ENCODE measurements around the gene CARS1.

CARS1 gene

DNA sequence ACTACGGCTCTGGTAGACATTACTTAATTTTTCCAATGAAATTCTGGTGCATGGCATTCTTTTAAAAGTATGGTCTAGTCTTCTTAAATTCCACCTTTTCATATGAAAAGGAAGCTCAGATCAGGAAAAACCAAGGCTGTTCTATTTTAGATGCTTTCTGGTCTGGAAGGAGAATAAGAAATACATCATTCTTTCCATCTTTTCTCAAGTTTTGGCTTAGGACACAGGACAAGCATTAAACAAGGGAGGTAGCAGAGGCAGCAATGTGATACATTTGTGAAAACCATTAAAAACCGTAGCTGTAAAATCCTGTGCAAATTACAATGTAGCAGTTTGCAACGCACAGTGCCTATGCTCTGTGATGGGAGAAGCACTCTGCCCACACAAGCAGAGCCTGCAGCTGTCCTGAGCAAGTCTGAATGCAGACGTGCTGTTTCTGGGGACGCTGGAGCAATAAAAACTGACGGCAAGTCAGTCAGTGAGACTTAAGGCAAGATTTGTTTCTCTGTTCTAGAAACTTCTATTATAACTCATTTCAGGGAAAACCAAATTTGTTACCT is 88.8 kb downstream of the CARS1 start:
- no peak overlapping the region for H3K4me3 ChIP-seq (ENCODE audit: low read depth, low read length)
- TF ChIP-seq, protein P1, sequence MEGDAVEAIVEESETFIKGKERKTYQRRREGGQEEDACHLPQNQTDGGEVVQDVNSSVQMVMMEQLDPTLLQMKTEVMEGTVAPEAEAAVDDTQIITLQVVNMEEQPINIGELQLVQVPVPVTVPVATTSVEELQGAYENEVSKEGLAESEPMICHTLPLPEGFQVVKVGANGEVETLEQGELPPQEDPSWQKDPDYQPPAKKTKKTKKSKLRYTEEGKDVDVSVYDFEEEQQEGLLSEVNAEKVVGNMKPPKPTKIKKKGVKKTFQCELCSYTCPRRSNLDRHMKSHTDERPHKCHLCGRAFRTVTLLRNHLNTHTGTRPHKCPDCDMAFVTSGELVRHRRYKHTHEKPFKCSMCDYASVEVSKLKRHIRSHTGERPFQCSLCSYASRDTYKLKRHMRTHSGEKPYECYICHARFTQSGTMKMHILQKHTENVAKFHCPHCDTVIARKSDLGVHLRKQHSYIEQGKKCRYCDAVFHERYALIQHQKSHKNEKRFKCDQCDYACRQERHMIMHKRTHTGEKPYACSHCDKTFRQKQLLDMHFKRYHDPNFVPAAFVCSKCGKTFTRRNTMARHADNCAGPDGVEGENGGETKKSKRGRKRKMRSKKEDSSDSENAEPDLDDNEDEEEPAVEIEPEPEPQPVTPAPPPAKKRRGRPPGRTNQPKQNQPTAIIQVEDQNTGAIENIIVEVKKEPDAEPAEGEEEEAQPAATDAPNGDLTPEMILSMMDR (IDR thresholded peaks at IDR 0.05; ENCODE audit: insufficient read depth, low read depth, low read length, missing control alignments), result no peak
- DNase-seq (ENCODE audit: low read depth), result no peak

DNA sequence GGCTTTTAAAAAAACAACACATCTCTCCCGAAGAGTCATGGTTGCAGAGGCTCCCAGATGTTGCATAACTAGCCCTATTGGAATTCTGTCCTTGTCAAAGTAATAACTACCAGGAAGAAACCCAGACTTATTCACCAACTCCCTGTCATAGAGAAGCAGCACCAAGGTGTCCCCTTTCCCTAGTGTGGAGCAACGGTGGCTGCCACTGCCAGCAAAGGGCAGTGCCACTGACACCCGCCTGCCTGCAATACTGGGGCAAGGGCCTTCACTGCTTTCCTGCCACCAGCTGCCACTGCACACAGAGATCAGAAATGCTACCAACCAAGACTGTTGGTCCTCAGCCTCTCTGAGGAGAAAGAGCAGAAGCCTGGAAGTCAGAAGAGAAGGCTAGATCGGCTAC is 92.4 kb downstream of the CARS1 start:
- H3K4me3 ChIP-seq (ENCODE audit: low read depth, low read length), result no peak overlapping the region
- TF ChIP-seq, protein P1 (IDR thresholded peaks at IDR 0.05; ENCODE audit: insufficient read depth, low read depth, low read length, missing control alignments), result no peak
- DNase-seq (ENCODE audit: low read depth), result no peak

DNA sequence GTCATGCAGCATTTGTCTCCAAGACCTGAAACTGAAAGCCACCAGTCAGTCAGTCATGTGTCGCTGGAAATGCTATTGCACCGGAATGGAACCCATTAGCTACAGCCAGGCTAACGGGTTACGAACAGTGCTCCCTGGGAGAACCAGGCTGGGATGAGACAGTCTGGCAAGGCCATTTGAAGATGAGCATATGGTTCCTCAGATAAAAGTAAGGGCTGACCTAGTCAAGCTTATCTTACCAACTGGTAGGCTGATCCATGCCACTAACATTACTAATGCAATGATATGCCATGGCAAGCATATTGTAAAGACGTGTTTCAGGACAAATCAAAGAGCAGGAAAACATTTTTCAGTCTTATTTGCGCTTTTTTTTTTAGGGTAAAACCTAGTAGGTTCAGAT is 93.5 kb downstream of the CARS1 start:
- no peak for DNase-seq (ENCODE audit: low read depth)
- TF ChIP-seq, protein P1 (IDR thresholded peaks at IDR 0.05; ENCODE audit: insufficient read depth, low read depth, low read length, missing control alignments), result no peak
- no peak overlapping the region for H3K4me3 ChIP-seq (ENCODE audit: low read depth, low read length)

DNA sequence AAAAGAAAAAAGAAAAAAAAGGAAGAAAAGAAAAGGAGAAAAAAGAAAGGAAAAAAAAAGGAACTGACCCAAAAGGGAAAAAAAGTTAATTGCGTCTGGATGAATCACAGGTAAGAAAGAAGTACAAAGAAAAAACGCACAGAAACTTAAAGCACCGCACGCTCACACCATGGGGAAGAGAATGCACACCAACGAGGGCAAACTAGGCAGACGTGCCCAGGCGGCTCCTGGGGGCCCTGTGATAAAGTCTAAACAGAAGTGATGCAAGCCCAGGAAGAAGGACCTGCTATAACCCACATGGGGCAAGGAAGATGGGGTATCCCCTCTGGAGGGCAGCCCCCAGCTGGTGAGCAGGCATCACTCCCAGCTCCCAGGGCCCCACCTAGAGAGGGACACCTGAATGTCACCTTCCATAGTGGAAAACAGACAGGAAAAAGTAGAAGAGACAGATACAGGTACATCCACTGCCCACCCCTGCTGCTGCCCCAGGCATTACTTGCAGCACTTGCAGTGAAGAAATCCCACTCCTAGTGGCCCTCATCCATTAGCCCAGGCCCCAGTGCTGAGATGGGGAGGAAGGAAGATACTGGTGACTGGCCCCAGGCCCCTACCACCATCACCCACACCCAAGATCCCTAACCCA is 94.0 kb downstream of the CARS1 start:
- DNase-seq (ENCODE audit: low read depth), result no peak
- TF ChIP-seq, protein P1 (IDR thresholded peaks at IDR 0.05; ENCODE audit: insufficient read depth, low read depth, low read length, missing control alignments), result no peak
- no peak overlapping the region for H3K4me3 ChIP-seq (ENCODE audit: low read depth, low read length)

DNA sequence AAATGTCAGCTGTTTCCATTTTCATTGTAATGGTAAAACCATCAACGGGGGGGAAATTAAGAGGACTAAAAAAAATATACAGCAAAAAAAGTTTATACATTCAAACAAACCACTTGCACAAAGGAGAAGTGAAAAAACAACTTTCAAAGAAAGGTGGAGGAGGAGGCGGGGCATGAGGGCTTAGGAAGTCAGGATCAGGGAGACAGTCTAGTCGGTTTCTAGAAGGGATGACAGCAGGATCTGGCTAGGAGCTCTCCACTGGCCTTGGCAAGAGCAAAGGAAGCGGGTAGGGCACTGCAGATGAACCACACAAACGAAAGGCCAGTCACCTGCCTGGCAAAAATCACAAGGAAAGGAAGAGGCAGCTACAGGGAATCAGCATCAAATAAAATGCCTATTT is 96.1 kb downstream of the CARS1 start:
- TF ChIP-seq, protein P1 (IDR thresholded peaks at IDR 0.05; ENCODE audit: insufficient read depth, low read depth, low read length, missing control alignments), result no peak
- no peak for DNase-seq (ENCODE audit: low read depth)
- no peak overlapping the region for H3K4me3 ChIP-seq (ENCODE audit: low read depth, low read length)

DNA sequence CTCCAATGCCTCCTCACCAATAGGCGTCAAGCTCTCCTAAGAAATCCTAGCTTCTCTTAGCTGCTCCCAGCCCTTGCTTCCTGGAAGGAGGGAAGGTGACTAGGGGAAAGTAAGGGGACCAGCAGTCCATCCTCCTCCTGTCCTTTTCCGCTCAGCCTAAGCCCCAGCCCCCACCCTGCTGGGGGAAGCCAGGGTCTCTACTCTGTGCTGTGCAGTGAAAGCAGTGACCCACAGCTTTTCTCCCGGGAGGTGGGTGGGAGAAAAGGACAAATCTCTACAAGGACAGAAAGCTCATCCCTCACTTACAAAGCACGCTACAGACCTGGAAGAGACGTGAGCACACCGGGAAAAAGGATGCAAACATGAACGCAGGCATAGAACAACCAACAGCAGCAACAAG is 97.1 kb downstream of the CARS1 start:
- no peak for DNase-seq (ENCODE audit: low read depth)
- TF ChIP-seq, protein P1 (IDR thresholded peaks at IDR 0.05; ENCODE audit: insufficient read depth, low read depth, low read length, missing control alignments), result no peak
- H3K4me3 ChIP-seq (ENCODE audit: low read depth, low read length), result no peak overlapping the region

DNA sequence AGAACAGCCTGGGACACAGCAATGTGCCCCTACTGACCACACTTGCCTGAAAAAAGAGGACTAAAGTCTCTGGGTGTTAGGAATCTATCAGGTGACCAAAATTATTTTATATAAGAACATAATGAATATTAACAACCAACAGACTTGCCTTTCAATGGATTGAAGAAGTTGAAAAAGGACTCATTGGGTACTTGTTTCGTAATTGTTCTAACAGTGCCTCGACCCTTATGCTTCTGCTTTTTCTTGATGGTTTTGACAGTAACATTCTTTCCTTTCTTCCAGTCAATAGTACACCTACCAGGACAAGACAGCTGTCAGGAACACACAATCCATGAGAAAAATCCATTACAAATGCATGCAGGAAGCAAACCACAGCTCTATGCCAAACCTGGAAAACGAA is 99.0 kb downstream of the CARS1 start:
- TF ChIP-seq, protein P1 (IDR thresholded peaks at IDR 0.05; ENCODE audit: insufficient read depth, low read depth, low read length, missing control alignments), result no peak
- no peak overlapping the region for H3K4me3 ChIP-seq (ENCODE audit: low read depth, low read length)
- DNase-seq (ENCODE audit: low read depth), result no peak

Measured in GM12865 (cell line).